Choroid plexus epithelial cell (primary cell): ENCODE results near the gene BOK.
"Not testable (repeated sequence)": the region's sequence is repeated elsewhere in the genome, so short reads cannot be mapped to it uniquely, and the experiment has no call there.

ENCODE experiments used
- DNase-seq: peaks from one replicate; pipeline ENCODE4 v3.0.0-alpha.2; 2010; ENCODE audit warnings: low read depth
- H3K4me3 ChIP-seq: 2 replicates; pipeline ENCODE4 v1.5.1; 2011; ENCODE audit warnings: low read depth, mild to moderate bottlenecking, control low read depth, low read length, moderate library complexity
- TF ChIP-seq, protein P1 (sequence below): conservative IDR thresholded peaks from 2 replicates; pipeline ENCODE4 v1.5.1; 2011; ENCODE audit warnings: low read depth, mild to moderate bottlenecking, control low read depth, inconsistent platforms, low read length, moderate library complexity

BOK gene

DNA sequence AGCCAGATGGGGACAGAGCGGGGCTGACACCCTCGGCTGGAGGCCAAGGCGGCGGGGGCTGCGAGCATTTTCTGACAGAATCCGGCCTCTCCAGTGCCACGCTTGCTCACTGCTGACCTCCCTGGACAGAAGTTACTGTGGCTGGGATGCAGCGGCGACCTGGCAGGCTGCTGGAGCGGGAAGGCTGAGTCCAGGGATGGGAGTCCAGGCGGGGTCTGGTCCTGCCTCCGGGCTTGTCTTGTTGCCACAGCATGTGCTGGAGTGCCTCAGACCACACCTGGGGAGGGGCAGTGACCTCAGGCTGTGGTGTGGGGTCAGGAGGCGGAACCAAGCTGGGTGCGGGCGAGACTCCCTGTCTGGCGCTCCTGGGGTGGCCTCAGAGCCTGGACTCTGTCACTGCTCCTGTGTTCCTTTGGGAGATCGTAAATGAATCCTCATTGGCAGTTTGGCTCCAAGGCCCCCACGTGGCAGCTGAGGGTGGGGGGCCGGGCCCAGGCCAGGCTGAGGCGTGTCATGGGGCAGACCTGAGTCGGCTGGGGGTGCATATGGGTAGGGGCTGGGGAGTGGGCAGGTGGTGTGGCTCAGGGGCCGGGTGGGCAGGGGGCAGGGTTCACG is 5.5 kb downstream of the BOK start:
- no peak overlapping the region for H3K4me3 ChIP-seq

GRCh38 chr2:241564596-241565410 is 6.3 kb downstream of the BOK start:
- TF ChIP-seq, protein P1, sequence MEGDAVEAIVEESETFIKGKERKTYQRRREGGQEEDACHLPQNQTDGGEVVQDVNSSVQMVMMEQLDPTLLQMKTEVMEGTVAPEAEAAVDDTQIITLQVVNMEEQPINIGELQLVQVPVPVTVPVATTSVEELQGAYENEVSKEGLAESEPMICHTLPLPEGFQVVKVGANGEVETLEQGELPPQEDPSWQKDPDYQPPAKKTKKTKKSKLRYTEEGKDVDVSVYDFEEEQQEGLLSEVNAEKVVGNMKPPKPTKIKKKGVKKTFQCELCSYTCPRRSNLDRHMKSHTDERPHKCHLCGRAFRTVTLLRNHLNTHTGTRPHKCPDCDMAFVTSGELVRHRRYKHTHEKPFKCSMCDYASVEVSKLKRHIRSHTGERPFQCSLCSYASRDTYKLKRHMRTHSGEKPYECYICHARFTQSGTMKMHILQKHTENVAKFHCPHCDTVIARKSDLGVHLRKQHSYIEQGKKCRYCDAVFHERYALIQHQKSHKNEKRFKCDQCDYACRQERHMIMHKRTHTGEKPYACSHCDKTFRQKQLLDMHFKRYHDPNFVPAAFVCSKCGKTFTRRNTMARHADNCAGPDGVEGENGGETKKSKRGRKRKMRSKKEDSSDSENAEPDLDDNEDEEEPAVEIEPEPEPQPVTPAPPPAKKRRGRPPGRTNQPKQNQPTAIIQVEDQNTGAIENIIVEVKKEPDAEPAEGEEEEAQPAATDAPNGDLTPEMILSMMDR = no peak
- no peak overlapping the region for H3K4me3 ChIP-seq
- no peak for DNase-seq

More for the DNA sequence above, 5.5 kb downstream of the BOK start:
- no peak for DNase-seq
- TF ChIP-seq, protein P1 = no peak

DNA sequence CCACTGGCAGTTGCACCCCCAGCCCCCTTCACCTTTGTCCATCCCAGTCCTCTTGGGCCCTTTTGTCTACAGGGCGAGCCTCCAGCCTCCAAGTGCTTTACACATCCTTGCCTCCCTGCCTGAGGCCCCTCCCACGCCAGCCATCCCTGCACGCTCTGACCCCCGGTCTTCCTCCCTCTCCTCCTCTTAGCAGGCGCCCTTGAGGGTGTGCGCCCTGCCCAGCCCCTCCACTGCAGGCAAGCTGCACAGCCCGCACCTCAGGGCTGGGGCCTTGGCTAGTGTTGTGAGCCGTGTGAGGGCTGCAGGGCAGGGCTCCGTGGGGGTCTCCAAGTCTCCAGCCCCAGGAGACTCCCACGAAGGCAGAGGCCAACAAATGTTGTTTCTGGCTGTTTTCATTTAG is 6.9 kb downstream of the BOK start:
- DNase-seq = no peak
- no peak overlapping the region for H3K4me3 ChIP-seq
- TF ChIP-seq, protein P1 = no peak

GRCh38 chr2:241566021-241566420 is 7.5 kb downstream of the BOK start:
- not testable (repeated sequence) for H3K4me3 ChIP-seq, DNase-seq

GRCh38 chr2:241566468-241566867 is 7.9 kb downstream of the BOK start:
- DNase-seq = no peak
- H3K4me3 ChIP-seq = no peak overlapping the region
- TF ChIP-seq, protein P1 = no peak

GRCh38 chr2:241567266-241567665 is 8.7 kb downstream of the BOK start:
- not testable (repeated sequence) for H3K4me3 ChIP-seq, DNase-seq

GRCh38 chr2:241567776-241568175 is 9.2 kb downstream of the BOK start:
- TF ChIP-seq, protein P1 = no peak
- no peak for DNase-seq
- H3K4me3 ChIP-seq = no peak overlapping the region

DNA sequence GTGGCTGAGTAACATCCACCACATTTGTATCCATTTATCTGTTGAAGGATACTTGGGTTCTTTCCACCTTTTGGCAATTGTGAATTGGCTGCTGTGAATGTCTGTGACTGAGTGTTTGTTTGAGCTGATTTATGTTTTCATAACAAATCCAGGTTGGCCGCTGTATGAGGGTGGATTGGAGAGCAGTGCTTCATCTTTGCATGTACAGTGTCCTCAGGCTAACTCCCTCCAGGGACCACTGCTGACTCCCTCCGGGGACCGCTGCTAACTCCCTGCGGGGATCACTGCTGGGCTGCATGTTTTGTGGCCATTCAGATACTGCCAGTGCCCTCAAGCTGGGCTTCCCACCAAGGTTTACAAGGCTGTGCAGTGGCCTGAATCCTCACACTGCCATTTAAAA is 10.2 kb downstream of the BOK start:
- no peak overlapping the region for H3K4me3 ChIP-seq
- TF ChIP-seq, protein P1 = no peak
- no peak for DNase-seq
